ENCODE data around the gene PLRG1.
A peak's percentile ranks its signal among the peaks of the same experiment; 100 is the strongest.
"Not testable (repeated sequence)": the region's sequence is repeated elsewhere in the genome, so short reads cannot be mapped to it uniquely, and the experiment has no call there.

The PLRG1 gene

GRCh38 chr4:154549894-154550790, at the start of gene PLRG1:
TSS of gene PLRG1 (minus strand) at chr4:154550400. CDS start at chr4:154550308, 92 bp downstream.
- peak; percentile 97 for DNase-seq (ENCODE audit: low read depth, low spot score)

- DNase-seq (ENCODE audit: low read depth, low spot score) = no peak
Observed at GRCh38 chr4:154597798-154598774, 47.9 kb upstream of the PLRG1 start.

GRCh38 chr4:154597281-154597680, 47.1 kb upstream of the PLRG1 start:
- DNase-seq (ENCODE audit: low read depth, low spot score) = not testable (repeated sequence)

- no peak for DNase-seq (ENCODE audit: low read depth, low spot score)
Observed at GRCh38 chr4:154595807-154596206, 45.6 kb upstream of the PLRG1 start.

GRCh38 chr4:154594343-154594742, 44.1 kb upstream of the PLRG1 start:
- DNase-seq (ENCODE audit: low read depth, low spot score) = not testable (repeated sequence)

- no peak for DNase-seq (ENCODE audit: low read depth, low spot score)
Observed at GRCh38 chr4:154593868-154594267, 43.7 kb upstream of the PLRG1 start.

- no peak for DNase-seq (ENCODE audit: low read depth, low spot score)
Observed at GRCh38 chr4:154591890-154592289, 41.7 kb upstream of the PLRG1 start.

- no peak for DNase-seq (ENCODE audit: low read depth, low spot score)
Observed at GRCh38 chr4:154590329-154591006, 40.3 kb upstream of the PLRG1 start, which contains the start of gene FGA. TSS of gene FGA (minus strand) at chr4:154590742. CDS start at chr4:154590687, 55 bp downstream.

GRCh38 chr4:154589296-154590197, 39.3 kb upstream of the PLRG1 start:
- no peak for DNase-seq (ENCODE audit: low read depth, low spot score)

GRCh38 chr4:154588198-154588597, 38.0 kb upstream of the PLRG1 start:
- no peak for DNase-seq (ENCODE audit: low read depth, low spot score)

GRCh38 chr4:154586296-154587033, 36.3 kb upstream of the PLRG1 start:
- no peak for DNase-seq (ENCODE audit: low read depth, low spot score)

GRCh38 chr4:154585369-154586018, 35.3 kb upstream of the PLRG1 start:
- DNase-seq (ENCODE audit: low read depth, low spot score) = no peak

GRCh38 chr4:154584259-154584658, 34.1 kb upstream of the PLRG1 start:
- no peak for DNase-seq (ENCODE audit: low read depth, low spot score)

- DNase-seq (ENCODE audit: low read depth, low spot score) = no peak
Observed at GRCh38 chr4:154583677-154584076, 33.5 kb upstream of the PLRG1 start.

GRCh38 chr4:154583230-154583629, 33.0 kb upstream of the PLRG1 start:
- DNase-seq (ENCODE audit: low read depth, low spot score) = no peak

GRCh38 chr4:154582723-154583122, 32.5 kb upstream of the PLRG1 start:
- DNase-seq (ENCODE audit: low read depth, low spot score) = no peak

GRCh38 chr4:154579927-154580326, 29.7 kb upstream of the PLRG1 start:
- DNase-seq (ENCODE audit: low read depth, low spot score) = no peak

- no peak for DNase-seq (ENCODE audit: low read depth, low spot score)
Observed at GRCh38 chr4:154578919-154579318, 28.7 kb upstream of the PLRG1 start.

GRCh38 chr4:154577324-154577723, 27.1 kb upstream of the PLRG1 start:
- no peak for DNase-seq (ENCODE audit: low read depth, low spot score)
